Measurements from ENCODE around the gene RIPPLY1.

DNA sequence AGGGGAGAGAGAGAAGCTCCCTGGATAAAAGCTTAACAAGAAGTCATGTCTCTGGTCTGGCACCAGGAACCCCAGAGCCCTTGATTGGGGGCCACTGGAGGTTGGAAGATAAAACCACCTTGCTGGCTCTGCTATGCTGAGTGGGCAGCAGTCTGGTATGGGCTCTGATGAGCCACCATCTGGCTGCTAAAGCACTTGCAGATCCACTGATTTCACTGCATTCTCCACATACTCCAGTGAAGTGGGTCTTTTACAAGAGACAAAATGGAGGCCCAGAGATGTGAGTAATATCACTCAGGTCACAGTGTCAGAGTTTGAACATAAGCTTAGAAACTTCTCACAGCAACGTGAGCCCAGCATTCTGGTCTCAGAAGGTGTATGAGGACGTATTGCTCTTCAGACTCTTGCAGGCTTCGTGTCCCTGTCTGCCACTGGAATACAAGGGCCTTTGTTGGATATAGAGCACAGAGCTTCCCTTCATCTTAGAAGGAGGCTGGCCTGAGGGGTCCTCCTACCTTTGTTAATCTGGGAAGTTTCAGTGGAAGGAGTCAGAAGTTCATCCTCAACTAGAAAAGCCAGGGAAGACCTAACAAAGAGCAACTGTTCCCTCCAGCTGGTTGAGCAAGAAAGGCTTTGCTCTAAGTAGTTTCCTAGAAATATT, 28.8 kb upstream of the RIPPLY1 start:
- TF ChIP-seq, protein P1, sequence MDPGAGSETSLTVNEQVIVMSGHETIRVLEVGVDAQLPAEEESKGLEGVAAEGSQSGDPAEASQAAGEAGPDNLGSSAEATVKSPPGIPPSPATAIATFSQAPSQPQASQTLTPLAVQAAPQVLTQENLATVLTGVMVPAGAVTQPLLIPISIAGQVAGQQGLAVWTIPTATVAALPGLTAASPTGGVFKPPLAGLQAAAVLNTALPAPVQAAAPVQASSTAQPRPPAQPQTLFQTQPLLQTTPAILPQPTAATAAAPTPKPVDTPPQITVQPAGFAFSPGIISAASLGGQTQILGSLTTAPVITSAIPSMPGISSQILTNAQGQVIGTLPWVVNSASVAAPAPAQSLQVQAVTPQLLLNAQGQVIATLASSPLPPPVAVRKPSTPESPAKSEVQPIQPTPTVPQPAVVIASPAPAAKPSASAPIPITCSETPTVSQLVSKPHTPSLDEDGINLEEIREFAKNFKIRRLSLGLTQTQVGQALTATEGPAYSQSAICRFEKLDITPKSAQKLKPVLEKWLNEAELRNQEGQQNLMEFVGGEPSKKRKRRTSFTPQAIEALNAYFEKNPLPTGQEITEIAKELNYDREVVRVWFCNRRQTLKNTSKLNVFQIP (CRISPR knock-in tag; IDR thresholded peaks at IDR 0.05; ENCODE audit: borderline replicate concordance, low read depth), result no peak
- TF ChIP-seq ARNTL (CRISPR knock-in tag; IDR thresholded peaks at IDR 0.05; ENCODE audit: borderline replicate concordance, low read depth) (no peak), ZNF70 (CRISPR knock-in tag; IDR thresholded peaks at IDR 0.05) (no peak)
- TF ChIP-seq, protein P2, sequence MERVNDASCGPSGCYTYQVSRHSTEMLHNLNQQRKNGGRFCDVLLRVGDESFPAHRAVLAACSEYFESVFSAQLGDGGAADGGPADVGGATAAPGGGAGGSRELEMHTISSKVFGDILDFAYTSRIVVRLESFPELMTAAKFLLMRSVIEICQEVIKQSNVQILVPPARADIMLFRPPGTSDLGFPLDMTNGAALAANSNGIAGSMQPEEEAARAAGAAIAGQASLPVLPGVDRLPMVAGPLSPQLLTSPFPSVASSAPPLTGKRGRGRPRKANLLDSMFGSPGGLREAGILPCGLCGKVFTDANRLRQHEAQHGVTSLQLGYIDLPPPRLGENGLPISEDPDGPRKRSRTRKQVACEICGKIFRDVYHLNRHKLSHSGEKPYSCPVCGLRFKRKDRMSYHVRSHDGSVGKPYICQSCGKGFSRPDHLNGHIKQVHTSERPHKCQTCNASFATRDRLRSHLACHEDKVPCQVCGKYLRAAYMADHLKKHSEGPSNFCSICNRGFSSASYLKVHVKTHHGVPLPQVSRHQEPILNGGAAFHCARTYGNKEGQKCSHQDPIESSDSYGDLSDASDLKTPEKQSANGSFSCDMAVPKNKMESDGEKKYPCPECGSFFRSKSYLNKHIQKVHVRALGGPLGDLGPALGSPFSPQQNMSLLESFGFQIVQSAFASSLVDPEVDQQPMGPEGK (CRISPR knock-in tag; IDR thresholded peaks at IDR 0.05; ENCODE audit: borderline replicate concordance), result no peak
